Measurements from ENCODE around the gene CIRBP.
"Not testable (repeated sequence)": the region's sequence is repeated elsewhere in the genome, so short reads cannot be mapped to it uniquely, and the experiment has no call there.

Gene CIRBP

GRCh38 chr19:1309977-1310852 is 41.1 kb downstream of the CIRBP start:
- no peak for DNase-seq (ENCODE audit: low spot score)

- DNase-seq (ENCODE audit: low spot score) = no peak
Observed at GRCh38 chr19:1310853-1311180, 41.7 kb downstream of the CIRBP start.

- no peak for DNase-seq (ENCODE audit: low spot score)
Observed at GRCh38 chr19:1311543-1312091, 42.5 kb downstream of the CIRBP start.

- DNase-seq (ENCODE audit: low spot score) = peak; percentile 63
Observed at GRCh38 chr19:1312767-1313694, 43.9 kb downstream of the CIRBP start.

- no peak for DNase-seq (ENCODE audit: low spot score)
Observed at GRCh38 chr19:1313695-1314613, 44.8 kb downstream of the CIRBP start.

- peak; percentile 26 for DNase-seq (ENCODE audit: low spot score)
Observed at GRCh38 chr19:1315470-1316166, 46.5 kb downstream of the CIRBP start.

- DNase-seq (ENCODE audit: low spot score) = no peak
Observed at GRCh38 chr19:1316466-1316865, 47.3 kb downstream of the CIRBP start.

- no peak for DNase-seq (ENCODE audit: low spot score)
Observed at GRCh38 chr19:1317274-1318003, 48.3 kb downstream of the CIRBP start.

- no peak for DNase-seq (ENCODE audit: low spot score)
Observed at GRCh38 chr19:1318678-1319471, 49.7 kb downstream of the CIRBP start.

GRCh38 chr19:1320282-1320650 is 51.1 kb downstream of the CIRBP start:
- DNase-seq (ENCODE audit: low spot score) = not testable (repeated sequence)

GRCh38 chr19:1321539-1321938 is 52.4 kb downstream of the CIRBP start:
- no peak for DNase-seq (ENCODE audit: low spot score)

GRCh38 chr19:1322198-1322981 is 53.3 kb downstream of the CIRBP start:
- DNase-seq (ENCODE audit: low spot score) = no peak

GRCh38 chr19:1324249-1324805 is 55.2 kb downstream of the CIRBP start:
- no peak for DNase-seq (ENCODE audit: low spot score)
